ENCODE data around the gene DRD4.

GRCh38 chr11:657691-658126 lies 20.6 kb downstream of the DRD4 start:
- TF ChIP-seq POLR2A (IDR thresholded peaks at IDR 0.05) (no peak), CTCF (IDR thresholded peaks at IDR 0.05) (no peak)
